H1 (cell line): Measurements from ENCODE around the gene MICALL2. TPM values are rescaled to one million over a fixed set of nuclear protein-coding genes. Genes with fewer than 3 reads are reported as not detected.

Experiments
- ATF2 ChIP-seq: IDR thresholded peaks from 2 replicates; pipeline ENCODE4 v1.6.1; 2012; ENCODE audit warnings: low read length, inconsistent platforms
- E2F6 ChIP-seq: IDR thresholded peaks from 2 replicates; pipeline ENCODE4 v1.6.1; 2012; ENCODE audit warnings: inconsistent platforms
- HDAC2 ChIP-seq, 2 experiments: fragments of 300-600 bp in 1 of 2; sonication (generic) in 1 of 2; IDR thresholded peaks; 2 replicates each; pipeline ENCODE4 v1.6.1; 2011 to 2012; ENCODE audit warnings: low read depth in 2 of 2, low read length in 2 of 2, mild to moderate bottlenecking in 2 of 2, moderate library complexity in 2 of 2, borderline replicate concordance in 1 of 2, inconsistent platforms in 1 of 2
- JUN ChIP-seq: IDR thresholded peaks from 2 replicates; pipeline ENCODE4 v1.6.1; 2011; ENCODE audit warnings: low read depth, mild to moderate bottlenecking, improper control_type of control experiment, low read length
- JUND ChIP-seq: IDR thresholded peaks from 2 replicates; pipeline ENCODE4 v1.6.1; 2011; ENCODE audit warnings: mild to moderate bottlenecking, improper control_type of control experiment, low read length
- KDM5A ChIP-seq: fragments of 200-600 bp; IDR thresholded peaks from 2 replicates; pipeline ENCODE4 v1.7.1; 2012; ENCODE audit warnings: mild to moderate bottlenecking, low read length, inconsistent platforms, mixed read lengths
- MAFK ChIP-seq: IDR thresholded peaks from 2 replicates; pipeline ENCODE4 v1.6.1; 2012; ENCODE audit warnings: low read depth, mild to moderate bottlenecking, improper control_type of control experiment, low read length
- POU5F1 ChIP-seq: IDR thresholded peaks from 2 replicates; pipeline ENCODE4 v1.6.1; 2011; ENCODE audit warnings: low read depth, mild to moderate bottlenecking, low read length, moderate library complexity
- RBBP5 ChIP-seq: IDR thresholded peaks from 2 replicates; pipeline ENCODE4 v1.7.1; 2012; ENCODE audit warnings: low read depth, mild to moderate bottlenecking, inconsistent platforms, low read length, moderate library complexity, borderline replicate concordance
- SAP30 ChIP-seq: fragments of 300-600 bp; sonication (generic); IDR thresholded peaks from 2 replicates; pipeline ENCODE4 v1.7.1; 2012; ENCODE audit warnings: low read length, moderate library complexity, mild to moderate bottlenecking, inconsistent platforms; ENCODE audit not compliant: insufficient read depth, insufficient replicate concordance
- SP1 ChIP-seq: IDR thresholded peaks from 2 replicates; pipeline ENCODE4 v1.6.1; 2011; ENCODE audit warnings: low read depth, low read length
- SP4 ChIP-seq: IDR thresholded peaks from 2 replicates; pipeline ENCODE4 v1.6.1; 2012; ENCODE audit warnings: low read length, inconsistent platforms
- TBP ChIP-seq: IDR thresholded peaks from 2 replicates; pipeline ENCODE4 v1.6.1; 2011; ENCODE audit warnings: low read depth, low read length, improper control_type of control experiment
- YY1 ChIP-seq: IDR thresholded peaks from 2 replicates; pipeline ENCODE4 v1.6.1; 2011; ENCODE audit warnings: low read depth, mild to moderate bottlenecking, low read length
- polyA plus RNA-seq, 7 experiments: library from polyadenylated mRNA; depleted of rRNA in 3 of 7; stranded (reverse) in 5 of 7; unstranded in 2 of 7; fragments of >200 nt in 5 of 7; fragments of 200-250 nt in 2 of 7; gene quantifications; 1 replicate in 5 of 7; 2 replicates in 1 of 7; 4 replicates in 1 of 7; pipeline versions ENCODE4 v1.2.1 to v1.2.3, GENCODE V29; 2011 to 2013; ENCODE audit warnings: missing spikeins in 2 of 7, mixed read lengths in 2 of 7
- total RNA-seq: library from RNA; stranded (reverse); fragmentation: NEBNext Ultra II Directional; extraction: Animal tissue kit (Norgen Biotek cat#: 25700); gene quantifications from 2 replicates; pipeline ENCODE4 v1.2.1, GENCODE V29; 2021

The MICALL2 gene
- total and polyA plus RNA-seq, 2 of the 8 experiments (the other 6 are each of a cell fraction or from before 2014, with no cell fraction given): 5.3 to 8.5 TPM

GRCh38 chr7:1503816-1504775 is 44.8 kb upstream of the MICALL2 start, which contains the start of gene INTS1 (continued):
- peak; percentile 67; the same call in 1 of the 2 replicates for TF ChIP-seq YY1
- TF ChIP-seq SAP30: no peak
- no peak for TF ChIP-seq ATF2
- TF ChIP-seq JUN: no peak
- no peak for TF ChIP-seq SP4
- TF ChIP-seq POU5F1: no peak
- no peak for TF ChIP-seq SP1
- no peak for TF ChIP-seq MAFK
- TF ChIP-seq E2F6: peak; percentile 51
- peak; percentile 85 for TF ChIP-seq TBP
- no peak for TF ChIP-seq JUND
- peak; percentile 32; the same call in 1 of the 2 replicates for TF ChIP-seq RBBP5
- TF ChIP-seq KDM5A: 0 out of 2 replicates have a peak, but pooled peaks have one; percentile 39
- peak in 1 of 2 experiments; percentile 34; a peak in 2 of 4 replicates for TF ChIP-seq HDAC2 (IDR thresholded peaks at IDR 0.05; ENCODE audit: borderline replicate concordance in 1 of 2, low read depth in 2 of 2, low read length in 2 of 2)
